HG03108 (cell line): ENCODE results near the gene TMEM161B.
"Not testable (repeated sequence)": the region's sequence is repeated elsewhere in the genome, so short reads cannot be mapped to it uniquely, and the experiment has no call there.

ENCODE experiments used
- ATAC-seq: cut with Tn5 transposase; IDR thresholded peaks from one replicate; pipeline ENCODE4 v1.9.1; 2021; ENCODE audit warnings: moderate library complexity; ENCODE audit not compliant: unreplicated experiment

Gene TMEM161B

DNA sequence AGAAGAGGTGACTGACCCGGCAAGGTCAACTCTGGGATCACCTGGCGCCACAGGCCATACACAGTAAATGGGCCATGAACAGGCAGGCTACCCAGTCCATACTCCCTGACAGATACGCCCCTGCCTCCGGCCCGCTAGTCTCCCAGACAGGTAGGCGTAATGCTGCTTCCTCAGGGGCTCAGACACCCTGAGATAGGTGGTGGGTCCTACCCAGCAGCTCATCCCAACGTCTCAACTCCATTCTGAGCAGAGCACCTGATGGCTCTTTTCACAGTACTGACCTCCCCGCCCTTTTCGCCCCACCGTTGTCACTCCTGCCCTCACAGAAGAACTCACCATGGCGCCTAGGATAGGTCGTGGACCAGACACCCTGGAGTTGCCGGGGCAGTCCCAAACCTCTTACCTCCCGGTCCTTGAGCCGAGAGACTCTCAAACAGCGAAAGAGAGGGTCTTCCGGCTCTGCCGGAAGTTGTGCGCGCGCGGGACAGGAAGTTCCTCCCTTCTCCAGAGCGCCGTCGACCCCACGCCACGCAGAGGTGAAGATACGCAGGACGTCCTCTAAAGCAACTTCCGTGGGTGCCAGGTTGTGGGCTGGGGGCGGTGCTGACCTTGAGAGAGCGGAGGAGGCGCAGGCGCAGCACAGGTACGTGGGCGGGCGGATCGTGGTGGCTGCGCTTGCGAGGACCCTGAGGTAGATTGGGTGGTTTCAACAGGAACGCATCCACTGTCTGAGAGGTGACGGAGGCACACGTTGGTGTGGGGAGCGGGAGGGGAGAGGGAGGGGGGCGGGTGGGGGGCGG lies at the start of gene TMEM161B:
Gene TMEM161B (minus strand): TSS at position 461 of the 800 bp plus-strand sequence. CDS start 122 bp downstream, at position 339.
- peak; percentile 99 for ATAC-seq

DNA sequence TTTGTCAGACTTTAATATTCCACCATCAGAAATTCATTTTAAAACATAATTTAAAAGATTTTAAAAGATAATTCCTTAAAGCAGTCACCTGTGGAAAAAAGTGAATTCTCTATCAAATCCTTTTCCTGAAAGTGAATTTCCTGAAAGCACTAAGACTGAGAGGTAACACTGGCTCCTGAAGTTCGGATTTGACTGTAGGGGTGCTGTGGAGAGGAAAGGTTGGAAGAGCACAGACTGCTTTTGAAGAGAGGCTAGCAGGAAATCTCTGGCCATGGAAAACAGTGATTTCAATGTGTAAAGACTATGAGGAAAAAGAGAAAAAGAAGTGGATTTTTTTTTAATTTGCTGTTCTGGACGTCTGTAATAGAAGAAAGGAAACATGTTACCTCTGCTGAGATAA lies 35.7 kb upstream of the TMEM161B start:
- no peak for ATAC-seq

DNA sequence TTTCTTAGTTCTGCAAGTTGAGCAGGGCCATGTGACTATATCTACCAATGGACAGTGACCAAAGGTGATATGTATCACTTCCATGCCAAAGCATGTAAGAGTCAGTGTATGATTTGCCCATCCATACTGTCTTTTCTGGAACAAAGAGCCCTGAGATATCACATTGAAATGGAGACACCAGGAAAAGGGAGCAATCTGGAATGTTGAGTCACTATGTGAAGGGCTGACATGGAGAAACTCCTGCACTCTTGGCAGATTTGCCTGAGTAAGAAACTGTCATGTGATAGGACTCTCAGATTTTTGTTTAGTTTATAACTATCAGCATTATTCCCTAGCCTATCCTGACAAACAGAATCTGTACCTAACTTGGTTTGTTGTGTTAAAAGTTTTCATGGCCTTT lies 29.8 kb upstream of the TMEM161B start:
- ATAC-seq = no peak

DNA sequence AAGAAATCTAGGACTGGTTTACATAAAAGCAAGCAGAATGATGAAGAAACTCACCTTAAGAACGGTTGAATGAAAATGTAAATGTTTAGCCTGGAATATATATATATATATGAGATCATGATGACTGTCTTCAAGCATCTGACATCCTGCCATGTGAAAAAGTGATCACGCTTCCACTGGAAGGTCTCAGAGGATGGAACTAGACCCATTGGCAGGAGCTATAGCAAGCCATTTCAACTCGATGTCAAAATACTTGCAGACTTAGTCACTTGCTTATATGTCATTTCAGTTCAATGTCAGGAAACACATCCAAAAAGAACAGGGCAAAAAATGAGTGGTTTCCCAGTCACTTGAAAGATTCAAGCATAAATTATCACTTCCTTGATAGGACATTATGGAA lies 22.2 kb upstream of the TMEM161B start:
- no peak for ATAC-seq

DNA sequence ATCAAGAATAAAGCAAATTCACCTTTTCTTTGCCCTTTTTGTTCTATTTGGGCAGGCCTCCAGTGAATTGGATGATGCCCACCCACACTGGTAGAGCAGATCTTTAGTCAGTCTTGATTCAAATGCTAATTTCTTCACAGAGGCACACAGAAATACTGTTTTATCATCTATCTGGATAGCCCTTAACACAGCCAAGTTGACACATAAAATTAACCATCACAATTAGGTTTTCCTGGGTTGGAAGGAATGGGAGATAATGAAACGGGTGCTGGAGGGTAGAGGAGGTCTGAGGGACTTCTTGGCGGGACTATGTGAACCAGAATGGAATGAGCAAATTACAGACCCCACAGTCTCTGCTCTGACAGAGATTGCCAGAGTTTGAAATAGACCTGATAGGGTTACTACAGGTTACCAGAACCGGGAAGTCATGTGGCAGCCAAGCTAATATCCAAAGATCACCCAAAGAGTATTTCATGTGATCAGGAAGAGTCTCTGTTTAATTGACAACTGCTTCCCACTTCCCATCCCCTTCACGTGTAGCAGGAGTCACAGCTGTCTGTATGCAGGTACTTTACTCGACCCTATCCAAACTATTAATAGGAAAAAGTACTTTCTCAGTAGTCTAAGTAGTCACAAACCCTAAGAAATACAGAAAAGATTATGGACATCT lies 20.0 kb upstream of the TMEM161B start:
- ATAC-seq = no peak

DNA sequence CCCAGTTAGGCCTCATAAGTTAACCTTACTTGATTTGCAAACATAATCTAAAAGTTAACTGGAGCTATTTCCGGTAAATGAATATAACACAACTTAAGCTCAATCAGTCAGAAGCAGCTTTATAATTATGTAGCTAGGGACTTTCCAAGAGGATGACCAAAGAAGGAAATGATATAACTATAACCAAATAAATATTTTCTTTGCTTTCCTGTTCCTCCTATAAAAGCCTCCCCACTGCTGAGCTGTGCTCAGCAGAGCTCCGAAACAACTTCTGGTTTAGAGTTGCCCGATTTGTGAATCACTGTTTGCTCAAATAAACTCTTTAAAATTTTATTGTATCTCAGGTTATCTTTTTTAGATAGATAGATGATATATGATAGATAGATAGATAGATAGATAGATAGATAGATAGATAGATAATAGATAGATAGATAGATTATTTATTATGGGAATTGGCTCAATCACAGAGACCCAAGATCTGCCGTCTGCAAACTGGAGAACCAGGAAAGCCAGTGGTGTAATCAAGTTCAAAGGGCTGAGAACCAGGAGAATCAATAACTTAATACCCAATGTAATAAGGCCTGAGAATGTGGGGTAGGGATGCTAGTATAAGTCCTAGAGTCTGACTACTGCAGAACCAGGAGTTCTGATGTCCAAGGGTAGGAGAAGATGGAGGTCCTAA lies 19.3 kb upstream of the TMEM161B start:
- ATAC-seq = no peak

DNA sequence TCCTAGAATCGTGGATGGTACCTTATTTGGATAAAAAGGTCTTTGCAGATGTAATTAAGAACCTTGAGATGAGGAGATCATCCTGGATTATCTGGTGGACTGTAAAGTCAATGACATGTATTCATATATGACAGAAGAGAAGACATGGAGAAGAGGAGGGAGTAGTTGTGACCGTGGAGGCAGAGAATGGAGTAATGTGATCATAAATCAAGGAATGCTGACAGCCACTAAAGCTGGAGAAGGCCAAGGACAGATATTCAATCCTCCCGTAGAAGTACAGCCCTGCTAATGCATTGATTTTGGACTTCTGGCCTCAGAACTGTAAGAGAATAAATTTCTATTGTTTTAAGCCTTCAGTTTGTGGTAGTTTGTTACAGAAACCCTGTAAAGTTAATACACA lies 18.7 kb upstream of the TMEM161B start:
- ATAC-seq = no peak

DNA sequence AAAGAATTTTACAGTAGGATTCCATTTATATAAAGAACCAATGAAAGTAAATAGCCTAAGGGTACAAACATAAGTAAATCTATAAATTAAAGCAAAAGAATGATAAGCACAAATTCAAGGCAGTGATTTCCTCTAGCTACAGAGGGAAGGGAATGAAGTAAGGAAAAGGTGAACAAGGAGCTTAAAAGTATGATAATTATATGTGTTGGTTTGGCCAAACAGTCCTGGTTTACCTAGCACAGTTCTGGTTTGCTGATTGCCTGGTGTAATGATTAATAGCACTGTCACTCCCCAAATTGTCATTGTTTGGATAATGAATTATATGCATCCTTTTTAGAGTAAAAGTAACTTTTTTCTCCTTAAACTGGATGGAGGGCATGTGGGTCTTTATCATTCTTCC lies 15.0 kb upstream of the TMEM161B start:
- no peak for ATAC-seq

DNA sequence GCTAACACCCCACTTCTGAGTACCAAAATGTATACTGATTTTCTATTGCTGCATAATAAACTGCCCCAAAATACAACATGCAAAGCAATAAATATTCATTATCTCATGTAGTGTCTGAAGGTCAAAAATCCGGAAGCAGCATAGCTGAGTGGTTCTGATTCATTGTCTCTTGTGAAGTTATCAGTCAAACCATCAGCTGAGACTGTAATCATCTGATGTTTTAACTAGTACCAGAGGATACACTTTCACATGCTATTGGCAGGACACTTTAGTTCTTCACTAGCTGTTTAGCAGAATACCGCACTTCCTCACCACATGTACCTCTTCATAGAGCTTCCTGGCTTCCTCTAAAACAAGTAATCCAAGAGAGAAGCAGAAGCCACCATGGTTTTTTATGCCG lies 12.7 kb upstream of the TMEM161B start:
- ATAC-seq = no peak

DNA sequence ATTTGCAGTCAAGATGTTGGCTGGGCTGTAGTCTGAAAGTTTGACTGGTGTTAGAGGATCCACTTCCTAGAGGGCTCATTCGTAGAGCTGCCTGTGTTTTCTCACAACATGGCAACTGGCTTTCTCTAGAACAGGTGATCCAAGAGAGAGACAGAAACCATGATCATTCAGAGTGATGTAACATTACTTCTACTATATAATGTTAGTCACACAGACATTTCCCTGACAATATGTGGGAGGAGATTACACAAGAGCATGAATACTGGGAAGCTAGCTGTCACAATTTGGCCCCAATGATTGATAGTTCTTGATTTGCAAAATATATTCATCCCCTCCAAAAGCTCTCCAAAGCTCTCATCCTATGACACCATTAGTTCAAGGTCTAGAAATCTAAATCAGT lies 10.9 kb upstream of the TMEM161B start:
- no peak for ATAC-seq

DNA sequence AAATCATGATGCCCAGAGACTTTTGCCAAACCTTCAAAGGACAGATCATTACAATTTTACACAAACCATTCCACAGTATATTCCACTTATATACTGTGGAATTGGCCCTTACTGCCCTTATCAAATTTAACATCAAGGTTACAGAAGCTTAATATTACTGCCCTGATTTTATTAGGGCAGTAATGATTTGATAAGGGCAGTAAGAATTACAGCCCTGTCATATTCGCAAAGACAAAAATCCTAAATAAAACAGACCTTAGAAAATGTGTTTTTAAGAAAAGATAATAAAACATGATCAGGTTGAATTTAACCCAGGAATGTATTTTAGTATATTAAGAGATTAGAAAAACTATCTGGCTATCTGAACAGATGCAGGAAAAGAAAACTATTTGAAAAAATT lies 7.7 kb upstream of the TMEM161B start:
- no peak for ATAC-seq

DNA sequence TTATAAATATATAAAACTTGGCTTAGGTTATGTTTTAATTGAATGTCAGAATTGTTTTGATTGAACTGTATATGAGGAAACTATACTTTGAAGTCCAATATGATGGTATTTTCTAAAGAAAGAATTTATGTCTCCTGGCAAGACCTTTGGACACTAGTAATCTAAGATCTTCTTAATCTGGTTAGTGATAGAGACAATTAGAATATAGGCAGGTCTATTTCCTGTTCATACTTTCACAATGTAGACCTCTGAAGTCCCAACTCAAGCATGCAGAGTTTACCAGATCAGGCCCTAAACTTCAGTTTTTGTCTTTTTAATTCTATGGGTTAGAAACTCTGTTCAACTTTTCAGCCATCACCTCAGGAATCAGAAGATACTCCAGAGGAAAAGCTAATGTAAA lies 6.9 kb upstream of the TMEM161B start:
- ATAC-seq = no peak

DNA sequence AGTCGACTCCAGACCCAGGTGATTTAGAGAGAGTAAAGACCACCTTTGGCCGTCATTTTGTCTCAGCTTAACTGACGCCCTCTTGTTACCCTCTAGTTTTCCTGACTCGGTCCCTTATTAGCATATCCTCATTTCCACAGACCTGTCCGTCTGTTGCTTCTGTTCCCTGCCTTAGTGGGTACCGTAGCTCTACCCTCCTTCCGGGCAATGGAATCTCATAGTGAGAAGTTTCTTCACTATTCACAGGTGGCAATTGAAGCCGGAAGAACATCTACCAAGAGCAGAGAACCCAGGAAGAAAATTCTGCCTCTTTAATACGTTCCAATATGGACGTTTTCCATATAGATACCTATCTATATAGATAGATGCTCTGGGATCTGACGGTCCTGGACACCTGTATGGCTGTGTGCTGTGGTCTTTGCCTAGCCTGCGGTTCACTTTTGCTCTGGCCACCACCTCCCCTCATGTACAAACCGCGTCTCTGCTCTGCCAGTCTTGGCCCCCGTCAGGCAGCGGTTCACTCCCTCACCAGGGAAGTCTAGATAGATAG lies 652 bp upstream of the TMEM161B start:
- peak; percentile 7 for ATAC-seq

DNA sequence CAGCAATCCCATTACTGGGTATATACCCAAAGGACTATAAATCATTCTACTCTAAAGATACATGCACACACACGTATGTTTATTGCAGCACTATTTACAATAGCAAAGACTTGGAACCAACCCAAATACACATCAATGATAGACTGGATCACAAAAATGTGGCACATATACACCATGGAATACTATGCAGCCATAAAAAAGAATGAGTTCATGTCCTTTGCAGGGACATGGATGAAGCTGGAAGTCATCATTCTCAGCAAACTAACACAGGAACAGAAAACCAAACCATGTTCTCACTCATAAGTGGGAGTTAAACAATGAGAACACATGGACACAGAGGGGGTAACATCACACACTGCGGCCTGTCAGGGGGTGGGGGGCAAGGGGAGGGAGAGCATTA lies 4.1 kb downstream of the TMEM161B start:
- not testable (repeated sequence) for ATAC-seq

DNA sequence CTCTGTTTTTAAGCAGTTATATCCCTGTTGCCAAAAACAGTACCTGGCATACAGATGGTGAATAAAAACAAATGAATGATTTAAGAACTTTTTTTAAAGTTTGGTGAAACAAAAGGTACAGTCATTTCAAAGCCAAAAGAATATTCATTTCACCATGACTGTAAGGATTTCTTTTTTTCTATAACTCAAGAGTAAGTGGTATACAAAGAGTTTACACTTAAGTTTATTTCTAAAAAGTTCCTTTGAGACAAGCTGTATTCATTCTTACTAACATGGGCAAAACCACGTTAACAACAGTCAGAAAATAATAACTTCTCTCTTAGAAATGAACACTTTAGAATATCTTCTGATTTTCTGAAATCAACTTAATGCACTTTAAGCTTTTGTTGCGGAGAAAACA lies 5.3 kb downstream of the TMEM161B start:
- no peak for ATAC-seq

DNA sequence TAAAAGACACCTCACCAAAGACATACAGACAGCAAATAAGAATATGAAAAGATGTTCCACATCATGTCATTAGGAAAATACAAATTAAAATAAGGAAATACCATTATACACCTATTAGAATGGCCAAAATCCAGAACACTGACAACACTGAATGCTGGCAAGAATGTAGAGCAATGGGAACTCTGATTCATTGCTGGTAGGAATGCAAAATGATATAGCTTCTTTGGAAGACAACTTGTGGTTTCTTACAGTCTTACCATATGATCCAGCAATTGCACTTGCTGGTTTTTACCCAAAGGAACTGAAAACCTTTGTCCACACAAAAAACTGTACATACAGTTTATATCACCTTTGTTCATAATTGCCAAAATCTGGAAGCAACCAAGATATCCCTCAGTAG lies 6.5 kb downstream of the TMEM161B start:
- no peak for ATAC-seq

DNA sequence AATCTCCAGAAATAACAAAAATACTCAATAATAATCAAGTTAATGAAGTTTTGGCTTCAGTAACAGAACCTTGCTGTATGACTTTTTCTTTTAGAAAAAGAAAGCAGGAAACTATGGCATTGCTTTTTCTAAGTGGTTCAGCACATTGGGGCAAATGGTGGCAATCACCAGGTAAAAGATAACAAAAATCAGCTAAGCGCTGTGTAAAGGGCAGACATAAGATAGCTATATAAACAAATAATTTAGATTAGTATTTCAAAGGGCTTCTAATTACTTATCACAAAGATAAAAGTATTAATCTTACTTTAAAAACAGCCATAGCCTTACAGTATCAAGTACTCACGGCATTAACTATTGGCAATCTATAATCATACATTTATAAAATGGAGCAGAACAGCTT lies 10.0 kb downstream of the TMEM161B start:
- ATAC-seq = no peak

DNA sequence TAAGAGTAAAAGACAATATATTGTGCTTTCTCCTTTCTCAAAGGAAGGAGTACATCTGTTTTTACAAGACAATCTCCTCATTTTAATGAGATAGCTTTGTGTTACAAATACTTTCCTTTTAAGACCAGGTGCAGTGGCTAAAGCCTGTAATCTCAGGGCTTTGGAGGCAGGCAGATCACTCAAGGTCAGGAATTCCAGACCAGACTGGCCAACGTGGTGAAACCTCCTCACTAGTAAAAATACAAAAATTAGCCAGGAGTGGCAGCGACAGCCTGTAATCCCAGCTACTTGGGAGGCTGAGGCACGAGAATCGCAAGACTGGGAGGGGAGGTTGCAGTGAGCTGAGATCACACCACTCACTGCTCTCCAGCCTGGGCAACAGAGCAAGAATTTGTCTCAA lies 11.8 kb downstream of the TMEM161B start:
- ATAC-seq = no peak

DNA sequence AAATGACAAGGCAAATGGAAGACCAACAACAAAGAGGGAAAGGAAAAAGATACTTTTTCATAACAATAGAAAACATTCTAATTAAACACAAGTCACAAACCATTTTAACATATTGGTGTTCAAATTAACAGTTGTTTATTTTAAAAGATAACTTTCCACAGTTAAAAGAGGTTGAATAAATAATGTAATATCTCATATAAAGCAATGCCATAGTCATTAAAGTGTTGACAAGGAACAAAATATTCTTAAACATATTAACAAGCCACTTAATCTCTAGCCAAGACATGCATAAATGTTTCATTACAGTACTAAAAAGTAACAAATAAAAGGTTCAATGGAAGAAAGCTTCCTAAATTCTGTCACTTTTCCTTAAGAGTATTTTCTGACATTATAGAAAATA lies 12.6 kb downstream of the TMEM161B start:
- ATAC-seq = no peak

DNA sequence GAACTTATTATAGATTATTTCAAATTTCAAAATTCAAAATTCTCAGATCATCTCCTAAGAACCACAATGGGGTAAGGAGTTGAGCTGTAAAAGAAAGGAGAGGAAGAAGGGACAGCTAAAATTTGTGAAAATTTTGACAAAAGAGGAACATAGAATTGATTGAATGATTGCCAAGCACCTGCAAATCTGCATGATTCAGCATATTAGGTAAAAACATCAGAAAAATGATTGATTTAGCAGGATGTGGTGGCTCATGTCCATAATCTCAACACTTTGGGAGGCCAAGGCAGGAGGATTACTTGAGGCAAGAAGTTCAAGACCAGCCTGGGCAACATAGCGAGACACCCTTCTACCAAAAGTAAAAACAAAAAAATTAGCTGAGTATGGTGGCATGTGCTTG lies 14.3 kb downstream of the TMEM161B start:
- no peak for ATAC-seq

DNA sequence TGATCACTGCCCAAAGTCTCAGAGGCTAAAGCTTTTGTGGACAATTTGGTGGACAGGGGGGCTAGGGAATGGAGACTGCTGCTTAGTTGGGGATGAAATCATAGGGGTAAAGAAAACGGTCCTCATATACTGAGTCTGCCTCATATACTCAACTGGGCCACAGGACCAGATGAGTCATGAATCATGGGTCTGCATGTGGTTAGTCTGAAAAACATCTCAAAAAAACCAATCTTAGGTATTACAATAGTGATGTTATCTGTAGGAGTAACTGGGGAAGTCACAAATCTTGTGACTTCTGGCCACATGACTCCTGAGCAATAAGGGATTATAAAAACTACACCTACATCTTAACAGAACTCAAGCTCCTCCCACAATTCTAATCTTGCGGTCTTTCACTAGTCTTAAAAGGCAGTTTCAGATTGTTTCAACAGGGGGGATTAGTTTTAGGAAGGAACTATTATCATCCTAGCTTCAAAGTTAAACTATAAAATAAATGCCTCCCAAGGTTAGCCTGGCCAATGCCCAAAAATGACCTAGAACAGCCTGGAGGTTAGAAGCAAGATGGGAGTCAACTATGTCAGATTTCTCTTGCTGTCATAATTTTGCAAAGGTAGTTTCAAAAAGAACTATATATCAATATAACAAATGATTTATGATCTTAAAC lies 17.5 kb downstream of the TMEM161B start:
- ATAC-seq = no peak
